ENCODE results near the gene POU6F2.

GRCh38 chr7:39417642-39418041 is 439.9 kb downstream of the POU6F2 start:
- TF ChIP-seq POLR2AphosphoS5 (IDR thresholded peaks at IDR 0.05) (no peak), POLR2A (IDR thresholded peaks at IDR 0.05) (no peak)
- TF ChIP-seq, protein P1, sequence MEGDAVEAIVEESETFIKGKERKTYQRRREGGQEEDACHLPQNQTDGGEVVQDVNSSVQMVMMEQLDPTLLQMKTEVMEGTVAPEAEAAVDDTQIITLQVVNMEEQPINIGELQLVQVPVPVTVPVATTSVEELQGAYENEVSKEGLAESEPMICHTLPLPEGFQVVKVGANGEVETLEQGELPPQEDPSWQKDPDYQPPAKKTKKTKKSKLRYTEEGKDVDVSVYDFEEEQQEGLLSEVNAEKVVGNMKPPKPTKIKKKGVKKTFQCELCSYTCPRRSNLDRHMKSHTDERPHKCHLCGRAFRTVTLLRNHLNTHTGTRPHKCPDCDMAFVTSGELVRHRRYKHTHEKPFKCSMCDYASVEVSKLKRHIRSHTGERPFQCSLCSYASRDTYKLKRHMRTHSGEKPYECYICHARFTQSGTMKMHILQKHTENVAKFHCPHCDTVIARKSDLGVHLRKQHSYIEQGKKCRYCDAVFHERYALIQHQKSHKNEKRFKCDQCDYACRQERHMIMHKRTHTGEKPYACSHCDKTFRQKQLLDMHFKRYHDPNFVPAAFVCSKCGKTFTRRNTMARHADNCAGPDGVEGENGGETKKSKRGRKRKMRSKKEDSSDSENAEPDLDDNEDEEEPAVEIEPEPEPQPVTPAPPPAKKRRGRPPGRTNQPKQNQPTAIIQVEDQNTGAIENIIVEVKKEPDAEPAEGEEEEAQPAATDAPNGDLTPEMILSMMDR (IDR thresholded peaks at IDR 0.05): no peak
